Mesendoderm (in vitro differentiated cells): ENCODE measurements around the gene TP53BP2.

ENCODE experiments used
- DNase-seq: peaks from one replicate; pipeline ENCODE4 v3.0.0; 2013
- H2AK5ac ChIP-seq: 2 replicates; pipeline ENCODE4 v1.6.1; 2013; ENCODE audit warnings: low read length, inconsistent platforms
- H2BK120ac ChIP-seq: 2 replicates; pipeline ENCODE4 v1.6.1; 2013; ENCODE audit warnings: low read depth, mild to moderate bottlenecking, low read length, moderate library complexity, mixed read lengths
- H2BK15ac ChIP-seq: replicated peaks from 2 replicates; pipeline ENCODE4 v1.6.1; 2013; ENCODE audit warnings: low read depth, mild to moderate bottlenecking, moderate library complexity
- H2BK5ac ChIP-seq: 2 replicates; pipeline ENCODE4 v1.6.1; 2013; ENCODE audit warnings: low read length, inconsistent platforms
- H3K18ac ChIP-seq: 2 replicates; pipeline ENCODE4 v1.6.1; 2013; ENCODE audit warnings: mild to moderate bottlenecking, low read length, mixed read lengths
- H3K23ac ChIP-seq: one replicate; pipeline ENCODE4 v1.6.1; 2013; ENCODE audit warnings: low read length
- H3K27ac ChIP-seq: 2 replicates; pipeline ENCODE4 v1.5.1; 2013; ENCODE audit warnings: low read depth, mild to moderate bottlenecking, inconsistent platforms, low read length, moderate library complexity
- H3K27me3 ChIP-seq: 2 replicates; pipeline ENCODE4 v1.6.1; 2013; ENCODE audit warnings: low read length, control low read depth, mild to moderate bottlenecking, inconsistent platforms; ENCODE audit not compliant: insufficient read depth, poor library complexity
- H3K36me3 ChIP-seq: 2 replicates; pipeline ENCODE4 v1.6.1; 2013; ENCODE audit warnings: low read length, inconsistent platforms; ENCODE audit not compliant: control insufficient read depth, insufficient read depth
- H3K4ac ChIP-seq: one replicate; pipeline ENCODE4 v1.6.1; 2013; ENCODE audit warnings: low read depth, mild to moderate bottlenecking, low read length, moderate library complexity
- H3K4me1 ChIP-seq: 2 replicates; pipeline ENCODE4 v1.6.1; 2013; ENCODE audit warnings: low read depth, low read length, inconsistent platforms; ENCODE audit not compliant: control insufficient read depth
- H3K4me2 ChIP-seq: 2 replicates; pipeline ENCODE4 v1.6.1; 2013; ENCODE audit warnings: low read length
- H3K4me3 ChIP-seq: 2 replicates; pipeline ENCODE4 v1.5.1; 2013; ENCODE audit warnings: mild to moderate bottlenecking, low read length
- H3K56ac ChIP-seq: one replicate; pipeline ENCODE4 v1.6.1; 2013; ENCODE audit warnings: low read length
- H3K79me1 ChIP-seq: 2 replicates; pipeline ENCODE4 v1.6.1; 2013; ENCODE audit warnings: low read length, inconsistent platforms
- H3K79me2 ChIP-seq: 2 replicates; pipeline ENCODE4 v1.6.1; 2013; ENCODE audit warnings: mild to moderate bottlenecking, low read length; ENCODE audit not compliant: control insufficient read depth, insufficient read depth
- H3K9ac ChIP-seq: 2 replicates; pipeline ENCODE4 v1.6.1; 2013; ENCODE audit warnings: low read length, inconsistent platforms
- H4K5ac ChIP-seq: one replicate; pipeline ENCODE4 v1.6.1; 2013; ENCODE audit warnings: low read length
- H4K8ac ChIP-seq: one replicate; pipeline ENCODE4 v1.6.1; 2013; ENCODE audit warnings: low read depth, mild to moderate bottlenecking, control low read depth, low read length, moderate library complexity
- WGBS: extraction: QIAGEN DNeasy Blood & Tissue Kit; methylation state at CpG from one replicate; pipeline ENCODE4 v1.1.7; 2013; ENCODE audit warnings: low lambda C conversion rate, missing lambda C conversion rate; ENCODE audit not compliant: insufficient coverage; ENCODE audit errors: extremely low coverage; 5-methylcytosine and 5-hydroxymethylcytosine counted together

TP53BP2 gene

GRCh38 chr1:223885614-223886013, 39.9 kb upstream of the TP53BP2 start:
- WGBS: no CpG with 5 or more reads among the region's 3 CpGs

GRCh38 chr1:223878598-223879325, 33.0 kb upstream of the TP53BP2 start:
- no peak overlapping the region for H2BK5ac ChIP-seq
- no peak overlapping the region for H3K27ac ChIP-seq
- no CpG with 5 or more reads among the region's 1 CpG for WGBS
- no peak overlapping the region for H3K56ac ChIP-seq
- DNase-seq: no peak
- H3K27me3 ChIP-seq: no peaks in the 10 kb centered on the region
- H2AK5ac ChIP-seq: no peak overlapping the region
- no peak overlapping the region for H2BK15ac ChIP-seq
- no peak overlapping the region for H3K4ac ChIP-seq
- no peak overlapping the region for H2BK120ac ChIP-seq
- H3K4me3 ChIP-seq: no peak overlapping the region
- no peak overlapping the region for H3K18ac ChIP-seq
- H4K5ac ChIP-seq: no peak overlapping the region
- no peak overlapping the region for H4K8ac ChIP-seq
- H3K36me3 ChIP-seq: no peaks in the 10 kb centered on the region
- no peak overlapping the region for H3K9ac ChIP-seq
- H3K79me1 ChIP-seq: no peaks in the 10 kb centered on the region
- no peaks in the 10 kb centered on the region for H3K4me1 ChIP-seq
- no peak overlapping the region for H3K4me2 ChIP-seq
- no peak overlapping the region for H3K23ac ChIP-seq
- H3K79me2 ChIP-seq: no peaks in the 10 kb centered on the region

More at GRCh38 chr1:223885614-223886013, 39.9 kb upstream of the TP53BP2 start:
- no peak overlapping the region for H3K27ac ChIP-seq
- no peak for DNase-seq
- H4K5ac ChIP-seq: no peak overlapping the region
- H3K23ac ChIP-seq: no peak overlapping the region
- H3K4ac ChIP-seq: no peak overlapping the region
- no peak overlapping the region for H2BK5ac ChIP-seq
- no peak overlapping the region for H2BK15ac ChIP-seq
- no peak overlapping the region for H3K56ac ChIP-seq
- no peak overlapping the region for H2BK120ac ChIP-seq
- H2AK5ac ChIP-seq: no peak overlapping the region
- H3K79me2 ChIP-seq: no peaks in the 10 kb centered on the region
- no peak overlapping the region for H3K18ac ChIP-seq
- no peaks in the 10 kb centered on the region for H3K79me1 ChIP-seq
- H3K4me2 ChIP-seq: no peak overlapping the region
- H4K8ac ChIP-seq: peak overlapping the region; percentile 39
- no peaks in the 10 kb centered on the region for H3K4me1 ChIP-seq
- no peak overlapping the region for H3K9ac ChIP-seq
- H3K27me3 ChIP-seq: no peaks in the 10 kb centered on the region
- no peak overlapping the region for H3K4me3 ChIP-seq
- no peaks in the 10 kb centered on the region for H3K36me3 ChIP-seq

DNA sequence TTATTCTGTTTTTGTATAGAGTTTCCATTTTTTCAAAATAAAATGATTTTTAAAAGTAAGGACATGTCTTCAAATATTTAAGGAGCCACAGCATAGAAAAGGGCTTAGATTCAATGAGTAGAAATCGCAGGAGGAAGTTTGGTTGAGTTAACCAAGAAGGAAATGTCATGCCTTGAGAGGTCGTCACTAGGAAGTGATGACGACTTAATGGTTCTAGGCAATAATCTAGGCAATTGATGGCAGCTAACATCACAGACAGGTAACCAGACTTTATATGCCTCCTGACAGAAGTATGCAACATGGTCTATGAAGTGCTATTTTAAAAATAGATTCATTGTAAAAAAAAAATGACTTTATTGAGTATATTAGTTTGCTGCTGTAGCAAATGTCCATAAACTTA, 32.1 kb upstream of the TP53BP2 start:
- no peak overlapping the region for H2BK15ac ChIP-seq
- H3K4ac ChIP-seq: no peak overlapping the region
- H3K79me1 ChIP-seq: no peaks in the 10 kb centered on the region
- H3K56ac ChIP-seq: no peak overlapping the region
- no peak overlapping the region for H3K9ac ChIP-seq
- H3K4me1 ChIP-seq: no peaks in the 10 kb centered on the region
- no peaks in the 10 kb centered on the region for H3K79me2 ChIP-seq
- no peaks in the 10 kb centered on the region for H3K27me3 ChIP-seq
- no peak overlapping the region for H3K4me3 ChIP-seq
- H3K27ac ChIP-seq: no peak overlapping the region
- no peak overlapping the region for H4K5ac ChIP-seq
- H3K36me3 ChIP-seq: no peaks in the 10 kb centered on the region
- H2AK5ac ChIP-seq: no peak overlapping the region
- H3K4me2 ChIP-seq: no peak overlapping the region
- H2BK120ac ChIP-seq: no peak overlapping the region
- DNase-seq: no peak
- no peak overlapping the region for H4K8ac ChIP-seq
- H3K23ac ChIP-seq: no peak overlapping the region
- WGBS: no CpG with 5 or more reads among the region's 3 CpGs
- H3K18ac ChIP-seq: no peak overlapping the region
- H2BK5ac ChIP-seq: no peak overlapping the region

DNA sequence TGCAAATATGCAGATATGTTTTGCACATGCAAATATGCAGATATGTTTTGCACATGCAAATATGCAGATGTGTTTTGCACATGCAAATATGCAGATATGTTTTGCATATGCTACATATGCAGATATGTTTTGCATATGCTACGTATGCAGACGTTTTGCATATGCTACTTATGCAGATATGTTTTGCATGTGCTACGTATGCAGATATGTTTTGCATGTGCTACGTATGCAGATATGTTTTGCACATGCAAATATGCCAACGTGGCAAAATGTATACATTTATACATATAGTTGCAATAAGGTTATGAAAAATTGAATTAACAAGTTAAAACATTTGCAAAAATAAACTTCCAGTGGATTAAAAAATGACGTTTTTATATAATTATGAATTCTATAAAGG, 30.8 kb upstream of the TP53BP2 start:
- Histone ChIP-seq H3K27ac (no peak overlapping the region), H2AK5ac (no peak overlapping the region), H2BK15ac (no peak overlapping the region), H3K18ac (no peak overlapping the region), H3K9ac (no peak overlapping the region), H4K5ac (no peak overlapping the region), H4K8ac (no peak overlapping the region), H3K27me3 (no peaks in the 10 kb centered on the region), H3K79me2 (no peaks in the 10 kb centered on the region), H3K36me3 (no peaks in the 10 kb centered on the region), H2BK5ac (no peak overlapping the region), H3K79me1 (no peaks in the 10 kb centered on the region), H3K4ac (no peak overlapping the region), H2BK120ac (no peak overlapping the region), H3K23ac (no peak overlapping the region), H3K4me2 (no peak overlapping the region), H3K4me3 (no peak overlapping the region), H3K56ac (no peak overlapping the region), H3K4me1 (no peaks in the 10 kb centered on the region)
- 100% methylated on average over 1 of the region's 6 CpGs for WGBS
- no peak for DNase-seq

GRCh38 chr1:223873044-223873443, 27.3 kb upstream of the TP53BP2 start:
- H3K23ac ChIP-seq: no peak overlapping the region
- peak overlapping the region; percentile 6 for H2AK5ac ChIP-seq
- H2BK5ac ChIP-seq: peak overlapping the region; percentile 17
- H3K36me3 ChIP-seq: no peaks in the 10 kb centered on the region
- no peak overlapping the region for H3K18ac ChIP-seq
- no peak overlapping the region for H3K4me2 ChIP-seq
- DNase-seq: no peak
- no peak overlapping the region for H2BK120ac ChIP-seq
- H3K56ac ChIP-seq: no peak overlapping the region
- H4K5ac ChIP-seq: no peak overlapping the region
- no peak overlapping the region for H3K27ac ChIP-seq
- no peak overlapping the region for H3K4ac ChIP-seq
- H3K79me2 ChIP-seq: no peaks in the 10 kb centered on the region
- WGBS: no CpG with 5 or more reads among the region's 5 CpGs
- no peaks in the 10 kb centered on the region for H3K79me1 ChIP-seq
- no peak overlapping the region for H3K9ac ChIP-seq
- peaks cover 6% of the 10 kb centered on the region for H3K4me1 ChIP-seq
- H3K27me3 ChIP-seq: no peaks in the 10 kb centered on the region
- no peak overlapping the region for H3K4me3 ChIP-seq
- no peak overlapping the region for H2BK15ac ChIP-seq
- H4K8ac ChIP-seq: no peak overlapping the region
